SJSA1 (cell line): ENCODE results near the gene MBP. TPM values are rescaled to one million over a fixed set of nuclear protein-coding genes. Genes with fewer than 3 reads are reported as not detected.
A peak's percentile ranks its signal among the peaks of the same experiment; 100 is the strongest.
"Not testable (repeated sequence)": the region's sequence is repeated elsewhere in the genome, so short reads cannot be mapped to it uniquely, and the experiment has no call there.

ENCODE experiments used
- DNase-seq, 2 experiments: peaks; one replicate each; pipeline ENCODE4 v3.0.0-alpha.2; 2015 to 2020; ENCODE audit warnings: low spot score in 2 of 2, low read depth in 1 of 2
- H3K27ac ChIP-seq: fragments of 250-450 bp; sonication (Bioruptor Pico); 2 replicates; pipeline ENCODE4 v1.5.1; 2020; ENCODE audit warnings: mild to moderate bottlenecking, moderate library complexity
- H3K27me3 ChIP-seq: fragments of 250-450 bp; sonication (Bioruptor Pico); replicated peaks from 2 replicates; pipeline ENCODE4 v1.5.1; 2020; ENCODE audit warnings: mild to moderate bottlenecking, moderate library complexity
- H3K36me3 ChIP-seq: fragments of 250-450 bp; sonication (Bioruptor Pico); 2 replicates; pipeline ENCODE4 v1.5.1; 2020; ENCODE audit warnings: mild to moderate bottlenecking
- H3K4me1 ChIP-seq: fragments of 250-450 bp; sonication (Bioruptor Pico); replicated peaks from 2 replicates; pipeline ENCODE4 v1.6.1; 2021; ENCODE audit warnings: mild to moderate bottlenecking
- H3K4me3 ChIP-seq: fragments of 250-450 bp; sonication (Bioruptor Pico); 2 replicates; pipeline ENCODE4 v1.5.1; 2020; ENCODE audit warnings: mild to moderate bottlenecking
- H3K9me3 ChIP-seq: fragments of 250-450 bp; sonication (Bioruptor Pico); replicated peaks from 2 replicates; pipeline ENCODE4 v1.5.1; 2020; ENCODE audit warnings: mild to moderate bottlenecking
- total RNA-seq: library from RNA; depleted of rRNA; stranded (reverse); fragments of >200 nt; shearing (Covaris generic); gene quantifications from 2 replicates; pipeline ENCODE4 v1.2.3, GENCODE V29; 2014

The MBP gene
- total RNA-seq, 1 experiment from 2014 or later: not detected

GRCh38 chr18:76990343-76991020 lies 142.1 kb downstream of the MBP start:
- not testable (repeated sequence) for H3K4me1 ChIP-seq, H3K36me3 ChIP-seq, H3K9me3 ChIP-seq, H3K27ac ChIP-seq, DNase-seq, H3K4me3 ChIP-seq
- H3K27me3 ChIP-seq: peaks cover 27% of the 10 kb centered on the region

DNA sequence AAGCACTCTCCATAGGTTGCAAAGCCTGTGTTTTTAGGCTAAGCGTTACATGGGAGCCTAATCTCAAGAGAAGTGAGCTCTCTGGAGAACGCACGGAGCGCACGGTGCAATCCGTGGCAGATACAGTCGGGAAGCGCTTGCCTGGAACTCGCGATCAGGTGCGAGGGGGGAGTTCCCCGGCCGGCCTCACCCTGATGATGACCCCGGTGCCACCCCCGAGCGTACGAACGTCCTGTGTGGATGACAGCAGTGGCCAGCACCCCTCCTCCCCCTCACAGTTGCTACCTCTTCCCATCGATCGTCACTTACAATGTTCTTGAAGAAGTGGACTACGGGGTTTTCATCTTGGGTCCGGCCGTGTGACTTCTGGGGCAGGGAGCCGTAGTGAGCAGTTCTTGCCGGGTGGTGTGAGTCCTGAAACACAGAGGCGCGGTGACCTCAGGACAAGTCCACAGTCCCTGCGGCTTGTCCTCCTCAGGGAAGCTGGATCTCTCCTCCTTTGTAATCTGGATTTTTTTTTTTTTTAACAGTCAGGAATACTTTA lies 142.9 kb downstream of the MBP start:
- Histone ChIP-seq H3K9me3 (no peaks in the 10 kb centered on the region), H3K27ac (no peak overlapping the region), H3K4me1 (no peaks in the 10 kb centered on the region), H3K27me3 (peaks cover 21% of the 10 kb centered on the region), H3K36me3 (no peaks in the 10 kb centered on the region), H3K4me3 (no peak overlapping the region)
- no peak for DNase-seq

GRCh38 chr18:76988827-76989646 lies 143.5 kb downstream of the MBP start:
- no peaks in the 10 kb centered on the region for H3K9me3 ChIP-seq
- DNase-seq: no peak
- H3K27ac ChIP-seq: no peak overlapping the region

GRCh38 chr18:76988031-76988826 lies 144.4 kb downstream of the MBP start:
- peak in 1 of 2 experiments; percentile 37 for DNase-seq
- no peak overlapping the region for H3K4me3 ChIP-seq
- H3K9me3 ChIP-seq: no peaks in the 10 kb centered on the region
- H3K36me3 ChIP-seq: no peaks in the 10 kb centered on the region
- no peak overlapping the region for H3K27ac ChIP-seq
- peaks cover 9% of the 10 kb centered on the region; the same call in 1 of the 2 replicates for H3K27me3 ChIP-seq
- no peaks in the 10 kb centered on the region for H3K4me1 ChIP-seq

More at GRCh38 chr18:76988827-76989646, 143.5 kb downstream of the MBP start:
- Histone ChIP-seq H3K27me3 (peaks cover 14% of the 10 kb centered on the region), H3K4me3 (no peak overlapping the region), H3K36me3 (no peaks in the 10 kb centered on the region), H3K4me1 (no peaks in the 10 kb centered on the region)

GRCh38 chr18:76986406-76986805 lies 146.2 kb downstream of the MBP start:
- no peak for DNase-seq

DNA sequence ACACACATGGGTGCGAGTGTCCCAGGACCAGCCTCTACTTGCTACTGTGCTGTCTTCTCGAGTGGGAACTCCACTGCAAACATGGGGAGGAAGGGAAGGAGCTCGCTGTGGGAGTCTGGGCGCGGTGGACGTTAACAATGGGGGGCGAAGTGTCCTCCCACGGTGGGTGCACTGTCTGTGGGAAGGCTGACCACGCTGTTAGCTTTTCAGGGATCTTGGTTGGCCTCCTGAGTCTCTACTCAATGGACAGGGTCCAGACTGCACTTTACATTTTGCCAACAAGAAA lies 146.7 kb downstream of the MBP start:
- Histone ChIP-seq H3K9me3 (no peaks in the 10 kb centered on the region), H3K4me1 (no peaks in the 10 kb centered on the region), H3K27me3 (peaks cover 4% of the 10 kb centered on the region; the same call in 1 of the 2 replicates), H3K4me3 (no peak overlapping the region), H3K36me3 (no peaks in the 10 kb centered on the region), H3K27ac (no peak overlapping the region)
- DNase-seq: no peak

More at GRCh38 chr18:76986406-76986805, 146.2 kb downstream of the MBP start:
- Histone ChIP-seq H3K27ac (no peak overlapping the region), H3K4me1 (no peaks in the 10 kb centered on the region), H3K4me3 (no peak overlapping the region), H3K36me3 (no peaks in the 10 kb centered on the region), H3K9me3 (no peaks in the 10 kb centered on the region), H3K27me3 (peaks cover 4% of the 10 kb centered on the region; the same call in 1 of the 2 replicates)

- Histone ChIP-seq H3K36me3 (no peaks in the 10 kb centered on the region), H3K4me3 (no peak overlapping the region), H3K27ac (no peak overlapping the region), H3K4me1 (no peaks in the 10 kb centered on the region), H3K9me3 (no peaks in the 10 kb centered on the region), H3K27me3 (peaks cover 4% of the 10 kb centered on the region; the same call in 1 of the 2 replicates)
- DNase-seq: no peak
Observed at GRCh38 chr18:76985156-76985950, 147.2 kb downstream of the MBP start.

- H3K27me3 ChIP-seq: peaks cover 4% of the 10 kb centered on the region; the same call in 1 of the 2 replicates
- no peak for DNase-seq
- no peaks in the 10 kb centered on the region for H3K4me1 ChIP-seq
- H3K27ac ChIP-seq: no peak overlapping the region
- H3K9me3 ChIP-seq: no peaks in the 10 kb centered on the region
- H3K4me3 ChIP-seq: no peak overlapping the region
- no peaks in the 10 kb centered on the region for H3K36me3 ChIP-seq
Observed at GRCh38 chr18:76984193-76985155, 148.1 kb downstream of the MBP start.

DNA sequence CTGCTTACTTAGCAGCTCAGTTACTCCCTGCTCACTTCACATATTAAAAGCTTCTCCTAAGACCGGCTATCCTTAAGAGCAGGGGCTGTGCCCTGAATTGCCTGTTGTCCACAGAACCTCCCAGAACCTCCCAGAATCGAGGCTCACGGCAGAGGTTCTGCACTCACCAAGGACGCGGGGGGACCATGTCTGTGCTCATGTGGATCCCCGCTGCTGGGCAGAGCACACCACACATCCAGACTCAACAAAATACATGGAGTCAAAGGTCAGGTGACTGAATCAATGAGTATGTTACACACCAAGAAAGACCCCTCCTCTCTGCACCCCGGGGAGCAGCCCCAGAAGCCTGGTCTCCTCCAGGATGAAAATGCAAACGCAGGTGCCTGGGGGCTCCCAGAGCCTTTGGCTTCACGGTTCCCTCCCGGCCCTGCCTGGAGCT lies 149.0 kb downstream of the MBP start:
- Histone ChIP-seq H3K9me3 (no peaks in the 10 kb centered on the region), H3K4me1 (no peaks in the 10 kb centered on the region), H3K4me3 (no peak overlapping the region), H3K36me3 (no peaks in the 10 kb centered on the region), H3K27ac (no peak overlapping the region), H3K27me3 (peaks cover 4% of the 10 kb centered on the region; the same call in 1 of the 2 replicates)
- no peak for DNase-seq

GRCh38 chr18:76982841-76983583 lies 149.6 kb downstream of the MBP start:
- H3K36me3 ChIP-seq: no peaks in the 10 kb centered on the region
- H3K4me3 ChIP-seq: no peak overlapping the region
- no peak overlapping the region for H3K27ac ChIP-seq
- peak; percentile 61 to 83 for DNase-seq
- no peaks in the 10 kb centered on the region for H3K4me1 ChIP-seq
- H3K27me3 ChIP-seq: peaks cover 4% of the 10 kb centered on the region; the same call in 1 of the 2 replicates
- H3K9me3 ChIP-seq: no peaks in the 10 kb centered on the region

- Histone ChIP-seq H3K27ac (no peak overlapping the region), H3K9me3 (no peaks in the 10 kb centered on the region), H3K4me3 (no peak overlapping the region), H3K27me3 (no peaks in the 10 kb centered on the region; the same call in 1 of the 2 replicates), H3K4me1 (no peaks in the 10 kb centered on the region), H3K36me3 (no peaks in the 10 kb centered on the region)
- peak in 1 of 2 experiments; percentile 24 for DNase-seq
Observed at GRCh38 chr18:76982038-76982437, 150.5 kb downstream of the MBP start.
